HTR-8/SVneo (cell line): ENCODE data around the gene PDE10A.

Source experiments
- DNase-seq: peaks from one replicate; pipeline ENCODE4 v3.0.0; 2011; ENCODE audit warnings: low spot score, mixed read lengths; ENCODE audit not compliant: insufficient read length
- FAIRE-seq: peaks from 2 replicates; lab custom pipeline; 2011; peaks lifted over from hg19 to GRCh38; lab: Jason Lieb, UNC

PDE10A gene

DNA sequence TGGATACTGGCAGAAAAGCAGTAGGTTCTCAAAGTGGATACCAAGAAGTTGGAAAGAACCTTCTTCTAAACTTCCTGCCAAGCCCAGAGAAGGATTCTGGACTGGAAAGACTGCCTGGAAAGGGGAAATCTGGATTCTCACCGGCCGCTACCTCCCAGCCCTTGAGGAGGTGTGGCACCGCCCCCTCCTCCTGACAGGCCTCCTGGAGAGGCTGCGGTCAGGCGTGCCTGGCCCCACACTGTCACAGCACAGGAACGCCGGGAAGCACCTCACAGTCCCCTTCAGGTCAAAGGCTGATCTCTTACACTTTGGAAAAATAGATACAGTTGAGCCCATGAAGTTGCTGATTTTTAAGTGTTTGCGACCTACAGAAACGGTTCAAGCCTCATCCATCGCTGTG is 16.3 kb upstream of the PDE10A start:
- DNase-seq (no peak), FAIRE-seq (no peak)

DNA sequence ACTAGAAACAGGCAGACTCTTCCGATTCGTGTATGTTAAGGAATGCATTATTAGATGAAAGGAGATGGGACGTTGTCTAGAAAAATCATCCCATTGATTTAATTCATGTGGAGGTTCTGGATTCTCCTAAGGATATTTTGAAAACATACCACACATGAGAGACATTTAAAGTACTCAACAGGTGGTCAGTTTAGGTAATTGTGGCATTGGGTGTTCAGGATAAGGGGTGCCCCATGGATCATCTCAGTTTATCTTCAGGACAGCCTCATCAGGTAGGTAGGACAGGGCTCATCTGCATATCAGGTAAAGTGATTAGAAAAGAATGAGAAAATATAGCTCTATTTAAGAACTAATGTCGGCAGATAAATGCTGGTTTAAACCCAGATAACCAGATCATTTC is 15.9 kb upstream of the PDE10A start:
- FAIRE-seq (no peak), DNase-seq (no peak)

DNA sequence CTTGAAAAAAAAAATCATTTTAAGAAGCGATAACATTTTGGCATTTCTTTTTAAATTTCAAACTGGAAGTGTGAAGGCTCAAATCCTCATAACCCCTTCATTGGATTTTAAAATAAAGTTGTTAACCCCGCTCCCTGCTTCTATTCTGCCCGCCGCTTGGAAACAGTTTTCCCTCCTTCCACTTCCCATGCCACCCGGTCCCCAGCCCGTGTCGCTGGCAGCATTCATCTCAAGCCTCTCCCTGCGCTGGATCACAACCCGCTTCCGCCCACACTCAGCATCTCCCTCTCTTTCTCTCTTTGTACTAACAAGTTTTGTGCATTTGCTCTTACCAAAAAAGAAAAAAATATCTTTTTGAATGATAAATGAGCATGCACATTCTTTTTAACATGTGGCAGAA is 15.4 kb upstream of the PDE10A start:
- no peak for FAIRE-seq
- DNase-seq = no peak

DNA sequence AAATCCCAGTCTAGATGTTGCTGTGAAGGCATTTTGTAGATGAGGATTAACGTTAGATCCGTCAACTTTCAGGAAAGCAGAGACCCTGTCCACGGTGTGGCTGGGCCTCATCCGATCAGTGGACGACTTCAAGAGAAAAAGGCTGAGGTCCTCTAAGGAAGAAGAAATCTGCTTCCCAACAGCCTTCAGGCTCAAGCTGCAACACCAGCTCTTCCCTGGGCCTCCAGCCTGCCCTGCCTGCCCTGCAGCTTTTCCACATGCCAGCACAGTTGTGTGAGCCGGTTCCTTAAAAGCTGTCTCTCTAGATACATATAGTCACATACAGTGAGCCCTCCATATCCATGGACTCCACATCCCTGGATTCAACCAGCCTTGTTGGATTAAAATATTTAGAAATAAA is 14.1 kb upstream of the PDE10A start:
- no peak for FAIRE-seq

DNA sequence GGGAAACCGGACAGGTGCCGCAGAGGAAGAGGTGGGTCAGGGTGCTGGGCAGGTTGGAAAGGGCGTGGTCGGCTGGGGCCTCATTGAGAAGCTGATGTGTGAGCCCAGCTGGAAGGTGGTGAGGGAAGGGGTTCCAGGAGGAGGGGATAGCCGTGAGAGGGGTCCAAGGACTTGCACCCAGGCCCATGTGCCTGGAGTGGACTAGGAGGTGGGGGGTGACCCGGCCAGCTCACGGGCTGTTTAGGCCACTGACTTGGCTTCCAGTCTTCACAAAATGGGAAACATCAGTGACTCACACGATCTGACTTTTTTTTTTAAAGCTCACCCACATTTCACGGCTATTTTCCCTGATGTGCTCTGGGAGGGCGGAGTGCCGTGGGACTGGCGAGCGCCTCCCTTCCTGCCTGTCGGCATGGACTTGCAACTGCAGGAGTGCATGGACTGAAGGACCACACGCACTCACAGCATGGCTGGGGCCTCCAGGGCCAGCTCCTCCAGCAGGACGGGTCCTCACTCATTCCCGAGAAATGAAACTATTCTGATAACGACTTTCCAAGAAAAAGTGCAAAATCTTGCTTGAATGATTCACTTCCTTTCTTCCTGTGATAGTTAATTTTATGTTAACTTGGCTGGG is 13.5 kb upstream of the PDE10A start:
- DNase-seq (no peak), FAIRE-seq (no peak)

More for the DNA sequence above, 14.1 kb upstream of the PDE10A start:
- DNase-seq = no peak

DNA sequence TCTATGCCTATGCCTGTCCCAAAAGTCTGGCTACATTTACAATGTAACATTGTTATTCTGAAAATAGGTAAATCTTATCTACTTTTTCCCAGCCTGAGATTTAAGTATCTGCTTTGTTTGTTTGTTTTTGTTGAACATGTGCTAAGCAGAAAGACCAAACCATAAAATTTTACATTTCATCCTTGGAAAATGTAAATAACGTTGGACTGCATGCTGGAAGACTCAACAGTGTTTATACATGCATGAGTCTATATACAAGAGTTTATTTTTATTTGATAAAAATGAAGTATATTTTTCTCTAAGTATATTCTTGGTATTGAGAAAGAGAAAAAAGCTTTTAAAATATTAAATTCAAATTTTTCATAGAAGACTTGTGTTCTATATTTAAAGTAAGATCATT is 12.1 kb upstream of the PDE10A start:
- DNase-seq (no peak), FAIRE-seq (no peak)

DNA sequence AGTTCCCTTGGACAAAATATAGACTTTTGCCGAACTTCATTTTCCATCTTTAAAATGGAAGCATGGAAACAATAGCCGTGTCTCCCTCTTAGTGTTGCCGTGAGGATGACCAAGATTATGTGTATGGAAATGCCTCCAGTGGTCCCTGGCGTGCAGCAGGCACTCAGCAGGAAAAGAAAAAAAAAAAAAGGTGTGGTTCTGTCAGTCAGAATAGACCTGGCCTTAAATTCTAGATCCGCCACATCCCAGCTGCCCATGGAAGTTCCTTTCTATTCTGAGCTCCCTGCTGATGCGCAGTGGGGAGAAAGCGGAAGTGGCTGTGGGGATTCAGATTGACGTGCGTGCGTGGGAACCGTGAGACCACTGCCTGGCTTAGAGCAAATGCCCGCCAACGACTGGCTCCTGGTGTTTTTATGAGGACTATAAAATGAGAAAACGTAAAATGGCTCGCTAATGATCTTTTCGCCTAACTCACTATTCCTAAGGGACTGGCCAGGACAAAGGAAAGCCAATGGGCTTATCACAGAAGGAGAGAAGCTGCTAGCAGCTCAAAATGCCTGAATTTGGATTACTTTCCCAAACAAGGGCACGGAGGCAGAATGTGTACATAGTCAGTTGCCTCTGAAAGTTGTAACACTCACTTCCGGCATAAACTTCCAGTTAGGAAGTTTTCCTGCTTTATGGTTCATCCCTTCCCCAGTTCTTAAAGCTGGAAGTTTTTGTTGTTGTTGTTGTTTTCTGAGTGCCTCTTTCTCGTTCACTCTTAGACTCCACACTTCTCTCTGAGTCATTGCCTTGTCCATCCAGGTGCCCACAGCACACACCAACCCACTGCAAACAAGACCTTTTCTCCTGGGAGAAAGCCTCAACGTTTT is 11.4 kb upstream of the PDE10A start:
- no peak for DNase-seq
- FAIRE-seq = no peak

DNA sequence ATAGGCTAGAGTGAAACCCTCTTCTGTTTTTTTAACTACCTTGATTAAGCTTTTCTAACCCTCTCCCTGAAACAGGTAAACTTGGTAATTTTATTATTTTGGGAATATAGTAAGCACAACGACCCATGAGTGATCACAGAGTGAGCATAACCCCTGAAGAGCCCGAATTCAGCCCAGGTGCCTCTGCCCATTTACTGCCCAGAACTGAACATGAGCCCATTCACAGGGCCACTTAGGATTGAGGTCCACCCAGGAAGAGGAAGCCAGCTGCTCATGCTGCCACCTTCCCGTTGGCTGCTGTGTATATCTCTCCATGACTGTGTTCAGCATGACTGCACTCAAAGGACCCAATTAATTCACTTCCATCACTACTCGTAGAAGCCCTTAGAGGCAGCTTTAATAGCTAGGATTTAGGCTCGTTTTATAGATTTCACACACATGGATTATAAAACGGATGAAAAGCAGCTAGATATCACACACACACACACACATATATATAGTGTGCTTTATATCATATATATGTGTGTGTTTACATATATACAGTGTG is 8.3 kb upstream of the PDE10A start:
- no peak for FAIRE-seq
- no peak for DNase-seq

DNA sequence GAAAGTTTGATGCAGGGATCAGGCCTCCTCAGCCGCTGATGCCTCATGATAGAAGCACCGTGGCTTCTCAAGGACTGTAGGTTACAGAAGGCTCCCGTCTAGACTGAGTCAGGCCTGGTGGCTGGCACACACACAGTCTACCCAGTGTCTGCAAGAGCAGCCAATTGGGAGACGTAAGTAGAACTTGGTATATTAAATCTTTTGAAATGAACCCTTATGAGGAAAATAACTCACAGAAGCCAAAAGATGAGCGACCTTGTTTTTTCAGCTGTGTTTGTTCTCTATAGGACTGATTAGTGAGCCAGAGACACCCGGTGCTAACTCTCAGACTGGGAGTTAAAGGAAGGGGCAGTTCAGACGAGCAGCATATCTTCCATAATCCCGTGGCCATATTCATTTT is 5.9 kb upstream of the PDE10A start:
- no peak for DNase-seq
- no peak for FAIRE-seq

DNA sequence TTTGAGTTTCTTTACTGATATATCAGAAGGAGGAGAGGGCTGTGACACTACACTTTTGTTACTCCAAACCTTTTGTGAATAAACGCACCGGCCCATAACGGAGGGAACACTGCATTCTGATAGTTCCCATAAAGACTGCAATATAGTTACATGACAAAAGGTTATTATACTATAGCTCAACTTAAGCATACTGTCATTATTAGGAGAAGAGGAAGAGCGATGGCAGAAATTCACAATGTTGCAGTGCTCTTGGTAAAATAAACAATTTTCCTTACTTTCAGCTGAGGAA is 2.3 kb upstream of the PDE10A start:
- FAIRE-seq (no peak), DNase-seq (no peak)

DNA sequence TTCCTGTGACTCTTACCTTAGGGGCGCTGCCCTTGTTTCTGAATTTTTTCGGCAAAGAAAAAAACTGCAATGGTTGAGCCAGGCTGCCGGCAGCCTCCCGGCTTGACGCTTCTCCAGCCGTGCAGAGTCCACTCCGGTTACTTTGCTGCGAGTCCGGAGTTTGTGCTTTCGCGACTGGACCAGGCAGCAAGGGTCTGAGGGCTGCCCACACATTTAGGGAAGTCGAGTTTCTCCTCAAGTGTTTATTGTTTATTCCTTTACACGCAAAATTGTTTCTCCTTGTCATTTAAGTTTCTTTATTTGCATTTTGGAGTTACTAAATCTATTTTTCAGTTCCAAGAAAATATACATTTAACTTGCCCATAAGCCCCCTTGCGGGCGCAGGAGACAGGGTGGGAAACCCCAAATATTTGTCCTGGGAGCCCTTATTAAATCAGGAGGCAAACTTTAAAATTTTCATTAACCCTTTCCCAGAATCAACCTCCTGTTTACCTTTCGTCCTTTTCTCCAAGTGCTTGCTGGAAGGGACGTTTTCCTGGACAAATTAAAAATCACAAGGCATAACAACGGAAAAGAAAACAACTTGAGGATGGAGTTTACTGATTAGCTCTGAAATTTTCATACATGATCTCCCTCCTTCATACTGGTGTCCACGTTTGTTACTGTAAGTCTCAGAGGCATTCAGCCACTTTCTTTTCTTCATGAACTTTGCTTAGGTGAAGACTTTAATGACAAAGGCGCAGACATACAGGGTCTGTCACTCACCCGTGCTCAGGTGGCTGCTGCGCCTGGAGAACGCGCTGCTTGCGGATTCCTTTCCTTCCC is 1.7 kb upstream of the PDE10A start:
- DNase-seq (no peak), FAIRE-seq (no peak)

DNA sequence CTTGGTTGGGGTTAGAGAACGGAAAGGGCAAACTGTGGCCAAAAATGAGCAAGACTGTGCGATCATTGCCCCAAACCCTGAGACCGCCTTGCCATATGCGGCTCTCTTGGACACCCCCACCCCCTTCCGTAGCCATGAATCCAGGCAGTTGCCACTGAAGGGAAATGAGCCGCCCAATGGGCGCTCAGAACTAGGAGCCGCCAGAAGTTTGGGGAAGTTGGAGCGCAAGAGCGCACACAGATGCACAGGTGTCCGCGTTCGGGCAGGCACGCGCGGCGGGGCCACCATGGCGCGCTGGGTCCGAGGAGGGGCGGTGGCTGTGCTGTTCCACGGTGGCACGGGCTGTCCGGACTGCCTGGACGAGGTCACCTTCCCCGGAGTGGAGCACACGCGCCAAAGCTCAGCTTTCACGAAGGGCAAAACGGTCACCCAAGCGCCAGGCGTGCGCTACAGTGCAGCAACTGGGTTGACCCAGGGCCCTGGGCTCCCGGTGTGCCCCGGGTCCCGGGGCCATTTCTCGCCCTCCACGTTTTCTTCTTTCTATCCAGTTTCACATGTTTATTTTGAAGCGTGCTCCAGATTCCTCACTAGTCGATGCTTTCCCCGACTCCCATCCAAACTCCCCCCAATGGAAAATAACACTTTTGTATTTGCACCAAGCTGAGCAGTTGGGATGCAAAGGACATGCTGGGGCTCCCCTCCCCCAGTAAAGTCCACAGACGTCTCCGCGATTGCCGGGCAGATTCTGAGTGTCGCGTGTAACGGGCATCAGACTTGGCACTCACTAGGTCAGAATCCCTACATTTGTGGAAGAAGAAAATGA is 906 bp upstream of the PDE10A start:
- DNase-seq (no peak), FAIRE-seq (no peak)

DNA sequence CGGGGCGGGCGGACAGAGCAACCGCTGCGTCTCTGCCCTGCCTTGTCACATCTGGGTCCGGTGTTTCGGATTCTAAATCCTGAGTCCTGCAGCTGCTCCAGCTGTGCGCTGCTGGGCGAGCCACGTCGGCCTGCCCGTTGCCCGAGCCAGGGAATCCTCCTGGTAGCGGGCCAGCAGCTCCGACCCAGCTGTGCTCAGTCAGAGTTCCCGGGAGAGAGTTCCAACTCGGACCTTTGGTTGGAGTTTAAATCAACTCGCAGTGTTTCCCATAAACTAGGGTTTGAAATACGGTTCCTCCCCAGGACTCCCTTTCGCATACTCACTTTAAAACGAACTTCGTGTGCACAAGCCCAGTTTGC is 315 bp upstream of the PDE10A start:
- FAIRE-seq = no peak

DNA sequence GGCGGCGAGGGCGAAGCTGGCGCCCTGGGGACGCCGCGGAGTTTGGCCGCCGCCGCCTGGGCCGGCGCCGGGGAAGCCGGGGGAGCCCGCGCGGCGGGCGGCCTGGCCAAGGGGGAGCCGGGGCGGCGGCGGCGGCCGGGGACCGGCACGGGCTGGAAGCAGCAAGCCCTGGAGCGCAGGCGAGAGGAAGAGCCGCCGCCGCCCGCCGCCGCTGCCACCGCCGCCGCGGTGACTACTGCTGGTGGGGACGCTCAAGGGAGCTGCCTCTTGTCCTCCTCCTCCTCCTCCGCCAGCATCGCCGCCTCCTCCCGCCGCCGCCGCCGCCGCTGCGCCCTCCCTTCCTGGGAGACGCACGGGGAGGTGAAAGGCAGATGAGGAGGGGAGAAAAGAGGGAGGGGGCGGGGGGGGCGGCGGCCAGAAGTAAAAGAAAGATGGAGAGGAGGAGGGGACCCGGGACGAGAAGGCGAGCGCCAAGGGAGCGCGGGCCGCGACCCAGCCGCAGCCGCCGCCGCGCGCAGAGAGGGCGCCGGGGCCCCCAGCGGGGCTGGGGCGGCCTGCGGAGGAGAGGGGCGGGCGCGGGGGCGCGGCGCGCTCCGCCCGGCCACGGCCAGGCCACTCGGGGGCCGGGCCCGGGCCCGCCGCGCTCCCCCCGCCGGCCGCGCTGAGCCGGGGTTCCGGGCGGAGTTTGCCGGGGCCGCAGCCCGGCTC is 846 bp downstream of the PDE10A start:
- no peak for FAIRE-seq
- no peak for DNase-seq

More for the DNA sequence above, 315 bp upstream of the PDE10A start:
- no peak for DNase-seq

DNA sequence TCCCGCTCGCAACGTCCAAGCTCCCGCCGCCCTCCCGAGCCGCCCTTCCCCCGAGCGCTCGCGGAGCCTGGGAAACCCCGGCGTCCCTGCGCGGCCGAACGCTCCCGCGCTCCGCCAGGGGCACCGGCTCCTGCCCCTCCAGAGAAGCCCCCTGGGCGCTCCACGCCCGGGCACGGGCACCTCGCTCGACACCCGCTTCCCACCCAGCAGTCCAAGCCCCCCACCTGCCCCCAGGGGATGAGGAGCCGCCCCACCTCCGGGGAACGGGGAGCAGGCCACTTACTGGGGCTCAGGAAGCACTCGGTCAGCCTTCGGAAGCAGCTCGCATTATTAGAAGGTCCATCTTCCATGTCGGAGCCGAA is 1.4 kb downstream of the PDE10A start:
- DNase-seq (no peak), FAIRE-seq (no peak)

DNA sequence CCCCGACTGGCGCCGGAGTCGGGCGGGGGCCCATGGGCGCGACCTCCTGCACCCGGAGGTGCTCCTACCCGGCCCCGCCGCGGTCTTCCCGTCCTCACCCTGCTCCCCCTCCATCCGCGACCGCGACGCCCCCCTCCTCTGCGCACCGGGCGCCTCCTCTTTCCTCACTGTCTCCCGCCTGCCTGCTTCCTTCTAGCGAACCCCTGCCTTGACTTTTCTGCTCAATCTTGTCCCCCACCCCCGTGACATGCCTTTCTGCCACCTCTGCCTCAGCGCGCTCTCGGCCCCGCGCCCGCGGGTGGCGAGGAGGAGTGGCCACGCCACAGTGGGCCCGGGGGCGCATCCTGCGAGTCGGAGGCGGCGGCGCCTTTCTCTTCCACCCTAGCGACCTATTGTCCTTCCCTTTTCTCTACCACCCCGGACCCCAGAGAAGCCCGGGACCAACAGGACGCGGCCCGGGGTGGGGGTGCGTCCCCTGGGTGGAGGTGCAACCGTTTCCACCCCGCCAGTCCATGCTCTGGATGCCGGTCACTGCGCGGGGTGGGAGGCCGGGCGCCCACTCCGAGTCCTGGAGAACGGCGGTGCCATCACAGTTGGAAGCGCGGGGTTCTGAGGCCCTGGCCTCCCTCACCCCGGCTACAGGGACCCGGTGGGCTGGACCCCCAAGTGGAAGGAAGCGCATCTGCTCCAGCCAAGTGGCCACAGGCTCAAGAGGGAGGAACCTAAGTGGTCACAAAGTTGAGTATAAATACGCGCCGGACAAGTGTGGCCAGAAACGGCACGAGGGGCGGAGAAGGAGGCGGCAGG is 2.0 kb downstream of the PDE10A start:
- FAIRE-seq = no peak
- DNase-seq = no peak

DNA sequence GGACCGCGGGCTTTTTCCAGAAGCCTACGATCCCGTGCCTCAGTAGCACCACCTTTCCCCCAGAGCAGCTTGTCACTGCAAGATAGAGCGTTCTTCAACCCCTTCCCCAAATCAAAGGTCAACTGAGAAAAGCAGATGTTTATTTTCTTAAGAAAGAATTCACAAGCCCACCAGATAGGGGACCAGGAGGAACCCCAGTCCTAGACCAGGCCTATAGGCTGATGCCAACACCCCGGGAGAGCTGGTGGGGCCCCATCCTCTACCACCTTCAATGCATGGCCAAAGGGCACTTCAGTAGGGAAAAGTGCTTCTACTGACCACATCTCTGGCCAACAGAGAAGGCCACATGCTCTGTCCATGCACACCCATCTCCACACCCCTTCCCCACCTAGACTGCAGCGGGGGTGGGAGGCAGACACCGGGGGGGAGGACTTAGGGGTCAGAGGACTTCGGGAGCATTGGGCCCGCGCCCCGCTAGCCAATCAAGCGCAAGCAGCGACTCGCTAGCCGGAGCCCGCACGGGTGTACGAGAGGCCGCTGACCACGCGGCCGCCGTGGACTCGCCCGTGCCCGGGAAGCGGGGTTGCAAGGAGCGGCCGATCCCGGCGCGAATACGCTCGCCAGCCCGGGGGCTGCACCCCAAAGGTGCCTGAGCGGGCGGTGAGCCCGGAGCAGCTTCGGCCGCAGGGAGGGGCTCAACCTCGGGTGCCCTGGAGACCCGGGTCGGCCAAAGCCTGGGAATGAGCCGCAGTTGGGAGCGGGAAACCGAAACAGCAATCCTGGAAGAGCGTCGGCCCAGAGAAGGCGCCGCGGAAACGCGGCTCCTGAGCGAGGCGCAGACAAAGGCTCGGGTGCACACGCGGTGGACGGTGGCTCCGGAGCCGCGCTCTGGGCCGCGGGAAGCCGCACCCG is 2.8 kb downstream of the PDE10A start:
- DNase-seq = no peak
- no peak for FAIRE-seq
